ENCODE results near the gene CCDC88C.

The CCDC88C gene

GRCh38 chr14:91299121-91300115, 118.2 kb downstream of the CCDC88C start:
- TF ChIP-seq, protein P1, sequence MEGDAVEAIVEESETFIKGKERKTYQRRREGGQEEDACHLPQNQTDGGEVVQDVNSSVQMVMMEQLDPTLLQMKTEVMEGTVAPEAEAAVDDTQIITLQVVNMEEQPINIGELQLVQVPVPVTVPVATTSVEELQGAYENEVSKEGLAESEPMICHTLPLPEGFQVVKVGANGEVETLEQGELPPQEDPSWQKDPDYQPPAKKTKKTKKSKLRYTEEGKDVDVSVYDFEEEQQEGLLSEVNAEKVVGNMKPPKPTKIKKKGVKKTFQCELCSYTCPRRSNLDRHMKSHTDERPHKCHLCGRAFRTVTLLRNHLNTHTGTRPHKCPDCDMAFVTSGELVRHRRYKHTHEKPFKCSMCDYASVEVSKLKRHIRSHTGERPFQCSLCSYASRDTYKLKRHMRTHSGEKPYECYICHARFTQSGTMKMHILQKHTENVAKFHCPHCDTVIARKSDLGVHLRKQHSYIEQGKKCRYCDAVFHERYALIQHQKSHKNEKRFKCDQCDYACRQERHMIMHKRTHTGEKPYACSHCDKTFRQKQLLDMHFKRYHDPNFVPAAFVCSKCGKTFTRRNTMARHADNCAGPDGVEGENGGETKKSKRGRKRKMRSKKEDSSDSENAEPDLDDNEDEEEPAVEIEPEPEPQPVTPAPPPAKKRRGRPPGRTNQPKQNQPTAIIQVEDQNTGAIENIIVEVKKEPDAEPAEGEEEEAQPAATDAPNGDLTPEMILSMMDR (IDR thresholded peaks at IDR 0.05; ENCODE audit: insufficient read depth, low read depth, low read length, missing control alignments), result no peak
- no peak for DNase-seq (ENCODE audit: low read depth)

DNA sequence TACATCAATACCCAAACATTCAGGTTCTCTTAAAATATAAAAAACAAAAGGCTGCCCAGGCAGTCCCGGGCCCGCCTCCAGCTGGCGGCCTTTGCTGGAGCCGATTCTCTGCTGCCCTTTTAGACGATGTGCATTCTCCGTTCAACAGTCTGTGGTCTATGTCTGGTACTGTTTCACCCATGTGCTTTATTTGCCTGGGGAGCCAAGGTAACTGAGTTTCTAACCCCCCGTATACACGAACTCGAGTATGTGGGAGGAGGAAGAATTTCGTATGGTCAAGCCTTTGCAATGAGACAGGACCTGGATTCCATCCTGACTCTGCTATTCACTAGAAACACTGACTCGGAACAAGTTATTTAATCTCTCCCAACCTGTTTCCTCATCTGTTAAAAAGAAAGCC, 119.0 kb downstream of the CCDC88C start:
- H3K4me3 ChIP-seq (ENCODE audit: low read depth, low read length), result no peak overlapping the region
- DNase-seq (ENCODE audit: low read depth), result no peak
- TF ChIP-seq, protein P1 (IDR thresholded peaks at IDR 0.05; ENCODE audit: insufficient read depth, low read depth, low read length, missing control alignments), result no peak

More at GRCh38 chr14:91299121-91300115, 118.2 kb downstream of the CCDC88C start:
- H3K4me3 ChIP-seq (ENCODE audit: low read depth, low read length), result no peak overlapping the region

- no peak for DNase-seq (ENCODE audit: low read depth)
- TF ChIP-seq, protein P1 (IDR thresholded peaks at IDR 0.05; ENCODE audit: insufficient read depth, low read depth, low read length, missing control alignments), result no peak
- no peak overlapping the region for H3K4me3 ChIP-seq (ENCODE audit: low read depth, low read length)
Observed at GRCh38 chr14:91297081-91297711, 120.4 kb downstream of the CCDC88C start.

- TF ChIP-seq, protein P1 (IDR thresholded peaks at IDR 0.05; ENCODE audit: insufficient read depth, low read depth, low read length, missing control alignments), result no peak
- no peak overlapping the region for H3K4me3 ChIP-seq (ENCODE audit: low read depth, low read length)
Observed at GRCh38 chr14:91295851-91296796, 121.5 kb downstream of the CCDC88C start.

DNA sequence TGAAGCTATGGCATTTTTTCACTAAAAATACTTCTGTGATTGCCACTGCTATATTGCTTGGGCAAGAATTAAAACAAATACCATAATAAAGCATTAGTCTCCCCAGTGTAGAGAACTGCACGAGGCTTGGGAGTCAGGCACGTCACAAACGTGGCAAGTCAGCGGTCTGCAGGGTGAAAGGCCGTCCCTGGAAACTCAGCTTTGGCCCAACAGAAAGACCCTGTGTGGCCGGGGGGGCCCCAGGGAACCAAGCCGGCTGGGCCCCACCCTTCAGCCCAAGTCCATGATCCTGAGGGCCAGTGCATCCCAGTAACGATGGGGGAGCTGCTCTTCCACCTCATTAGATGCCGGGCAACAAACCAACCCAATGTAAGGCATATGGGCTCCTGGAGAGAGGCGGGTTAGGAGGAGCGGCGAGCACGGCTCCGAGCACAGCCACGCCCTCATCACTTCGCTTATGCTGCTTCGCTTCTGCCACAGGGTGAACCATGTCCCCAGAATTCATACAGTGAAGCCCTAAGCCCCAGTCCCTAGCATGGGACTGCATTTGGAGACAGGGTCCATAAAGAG, 122.3 kb downstream of the CCDC88C start:
- no peak for DNase-seq (ENCODE audit: low read depth)
- TF ChIP-seq, protein P1 (IDR thresholded peaks at IDR 0.05; ENCODE audit: insufficient read depth, low read depth, low read length, missing control alignments), result no peak
- H3K4me3 ChIP-seq (ENCODE audit: low read depth, low read length), result no peak overlapping the region

More at GRCh38 chr14:91295851-91296796, 121.5 kb downstream of the CCDC88C start:
- no peak for DNase-seq (ENCODE audit: low read depth)

DNA sequence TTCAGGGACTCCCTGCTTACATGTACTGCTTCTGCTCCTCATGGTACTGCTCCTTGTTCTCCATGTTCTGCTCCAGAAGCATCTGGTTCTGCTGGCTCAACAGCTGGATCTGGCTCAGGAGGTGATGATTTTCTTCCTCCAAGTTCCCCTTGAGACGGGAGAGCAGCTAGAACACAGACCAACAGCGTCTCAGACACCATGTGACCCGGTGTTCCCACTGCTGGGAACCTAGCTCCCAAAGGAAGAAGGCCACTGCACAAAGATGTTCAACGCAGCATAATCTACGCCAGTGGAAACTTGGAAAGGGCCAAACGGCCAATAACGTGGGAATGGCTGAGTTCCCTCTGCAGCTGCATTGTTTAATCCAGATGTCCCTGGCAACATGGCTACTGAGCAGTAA, 123.5 kb downstream of the CCDC88C start:
- DNase-seq (ENCODE audit: low read depth), result no peak
- TF ChIP-seq, protein P1 (IDR thresholded peaks at IDR 0.05; ENCODE audit: insufficient read depth, low read depth, low read length, missing control alignments), result no peak
- no peak overlapping the region for H3K4me3 ChIP-seq (ENCODE audit: low read depth, low read length)

Measured in GM12865 (cell line).